GM21619 (cell line): ENCODE results near the gene UQCRHL.
"Not testable (repeated sequence)": the region's sequence is repeated elsewhere in the genome, so short reads cannot be mapped to it uniquely, and the experiment has no call there.

Experiments
- ATAC-seq: cut with Tn5 transposase; IDR thresholded peaks from one replicate; pipeline ENCODE4 v1.9.1; 2021; ENCODE audit not compliant: unreplicated experiment

UQCRHL gene

DNA sequence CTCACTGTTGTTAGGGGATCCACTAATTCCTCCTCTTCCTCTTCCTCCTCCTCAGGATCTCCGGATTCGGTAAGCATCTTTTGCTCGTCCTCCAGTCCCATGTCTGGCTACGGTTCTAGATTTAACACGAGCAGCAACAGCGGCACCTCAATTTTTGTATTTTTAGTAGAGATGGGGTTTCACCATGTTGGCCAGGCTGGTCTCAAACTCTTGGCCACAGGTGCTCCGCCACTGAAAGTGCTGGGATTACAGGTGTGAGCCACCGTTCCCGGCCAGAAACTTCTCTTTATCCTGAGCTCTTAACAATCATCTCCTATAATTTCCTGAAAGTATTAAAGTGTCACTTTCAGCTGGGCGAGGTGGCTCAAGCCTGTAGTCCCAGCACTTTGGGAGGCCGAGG lies at the start of gene UQCRHL:
UQCRHL (minus strand) TSS at position 101 of the 400 bp plus-strand sequence; CDS start at position 101, 0 bp downstream.
- ATAC-seq, result not testable (repeated sequence)

DNA sequence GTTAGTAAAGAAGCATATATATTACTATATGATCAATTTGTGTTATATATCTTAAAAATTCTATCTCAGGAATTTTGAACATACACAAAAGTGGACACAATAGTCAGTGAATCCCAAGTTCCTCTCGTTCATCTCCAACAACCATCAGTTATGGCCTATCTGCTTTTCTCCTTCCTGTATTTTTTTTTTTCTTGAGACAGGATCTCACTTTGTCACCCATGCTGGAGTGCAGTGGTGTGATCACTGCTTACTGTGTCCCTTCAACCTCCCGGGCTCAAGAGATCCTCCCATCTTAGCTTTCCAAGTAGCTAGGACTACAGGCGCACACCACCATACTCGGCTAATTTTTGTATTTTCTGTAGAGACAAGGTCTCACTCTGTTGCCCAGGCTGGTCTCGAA lies 49.4 kb upstream of the UQCRHL start:
- no peak for ATAC-seq

DNA sequence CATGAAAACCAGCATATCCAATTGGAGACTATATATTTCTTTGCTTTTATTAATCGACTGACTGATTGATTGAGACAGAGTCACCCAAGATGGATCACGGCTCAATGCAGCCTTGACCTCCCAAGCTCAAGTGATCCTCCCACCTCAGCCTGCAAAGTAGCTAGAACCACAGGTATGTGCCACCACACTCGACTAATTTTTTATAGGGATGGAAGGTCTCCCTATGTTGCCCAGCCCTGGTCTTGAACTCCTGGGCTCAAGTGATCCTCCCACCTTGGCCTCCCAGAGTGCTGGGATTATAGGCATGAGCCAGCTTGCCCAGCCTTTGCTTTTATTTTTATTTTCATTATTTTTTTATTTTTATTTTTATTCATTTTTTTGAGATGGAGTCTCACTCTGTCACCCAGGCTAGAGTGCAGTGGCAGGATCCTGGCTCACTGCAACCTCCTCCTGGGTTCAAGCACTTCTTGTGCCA lies 45.4 kb upstream of the UQCRHL start:
- no peak for ATAC-seq

DNA sequence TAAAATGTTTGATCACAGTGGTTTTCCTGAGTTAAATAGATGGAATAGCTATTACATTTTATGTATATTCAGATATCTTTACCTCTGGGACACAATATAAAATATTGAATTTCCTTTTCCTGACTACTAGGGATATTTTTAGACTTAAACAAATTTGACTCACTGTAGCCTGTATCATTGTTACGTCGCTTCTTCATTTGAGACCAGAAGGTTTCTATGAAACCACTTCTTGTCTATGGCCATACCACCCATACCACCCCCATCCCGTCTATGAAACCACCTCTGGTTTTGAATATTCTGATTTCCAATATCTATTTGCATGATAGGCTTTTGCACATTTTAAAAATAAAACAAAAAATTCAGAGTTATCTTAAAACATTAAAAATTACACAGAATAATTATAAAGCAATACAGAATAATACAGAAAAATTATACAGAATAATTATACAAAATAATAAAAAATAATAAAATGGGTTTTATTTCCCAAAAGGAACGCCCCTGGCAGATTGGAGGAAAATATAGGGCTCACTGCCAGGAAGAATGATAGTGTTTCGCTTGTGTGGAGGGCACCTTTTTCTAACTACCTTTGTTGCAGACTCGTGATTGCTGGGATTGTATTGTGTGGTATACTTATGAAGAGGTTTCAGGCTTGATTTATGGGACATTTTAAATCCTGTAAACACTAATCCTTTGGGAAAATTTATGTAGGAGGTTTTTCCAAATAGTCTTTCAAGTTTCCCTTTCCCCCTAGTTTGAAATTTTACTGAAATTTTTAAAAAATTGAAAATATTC lies 44.8 kb upstream of the UQCRHL start:
- no peak for ATAC-seq

DNA sequence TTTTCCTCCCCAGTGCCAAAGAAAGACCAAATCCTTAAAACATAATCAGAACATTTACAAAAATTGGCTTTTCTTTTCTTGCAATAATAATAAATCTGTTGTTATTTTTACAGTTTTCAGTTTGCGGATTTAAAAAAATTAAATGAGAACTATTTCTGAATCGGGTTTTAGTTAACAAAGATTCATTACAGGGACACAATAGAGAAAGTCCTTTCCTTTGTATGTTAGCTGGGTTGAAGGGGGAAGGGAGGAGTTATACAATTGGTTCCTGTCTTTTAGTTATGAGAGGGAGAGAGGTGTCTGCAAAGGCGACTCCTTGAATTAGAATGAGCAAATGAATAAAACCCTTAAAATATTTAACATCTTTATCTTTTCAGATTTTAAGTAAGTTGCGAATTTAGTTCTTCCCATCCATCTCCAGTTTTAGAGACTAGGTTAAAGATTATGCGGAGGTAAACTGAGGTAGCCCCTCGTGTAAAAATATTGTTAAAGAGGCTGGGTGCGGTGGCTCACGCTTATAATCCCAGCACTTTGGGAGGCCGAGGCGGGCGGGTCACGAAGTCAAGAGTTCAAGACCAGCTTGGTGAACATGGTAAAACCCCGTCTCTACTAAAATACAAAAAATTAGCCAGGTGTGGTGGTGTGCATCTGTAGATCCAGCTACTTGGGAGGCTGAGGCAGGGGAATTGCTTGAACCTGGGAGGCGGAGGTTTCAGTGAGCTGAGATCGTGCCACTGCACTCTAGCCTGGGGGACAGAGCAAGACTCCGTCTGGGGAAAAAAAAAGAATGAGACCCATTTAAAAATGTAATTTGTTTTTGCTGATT lies 44.0 kb upstream of the UQCRHL start:
- no peak for ATAC-seq

DNA sequence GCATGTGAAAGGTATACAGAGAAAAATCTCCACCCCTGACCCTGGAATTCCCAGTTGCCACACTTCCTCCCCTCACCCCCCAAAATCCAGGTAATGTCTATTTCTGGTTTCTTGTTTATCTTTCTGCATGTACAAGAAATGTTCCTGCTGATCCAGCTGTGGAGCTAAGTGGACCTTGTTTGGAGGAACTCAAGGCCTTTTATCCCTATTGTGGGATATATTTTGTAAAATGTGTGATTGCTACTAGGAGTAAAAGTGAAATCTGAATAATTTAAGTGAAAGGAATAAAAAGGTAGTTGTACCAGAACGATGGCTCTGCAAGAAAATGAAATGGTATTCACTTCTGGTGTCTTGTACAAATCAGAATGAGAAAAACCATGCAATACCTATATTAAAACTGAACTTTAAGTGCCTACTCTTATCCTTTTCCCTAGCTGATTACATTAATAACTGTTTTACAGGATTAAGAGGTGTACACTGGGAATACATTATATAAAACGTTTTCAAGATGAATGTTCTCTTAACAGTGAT lies 43.1 kb upstream of the UQCRHL start:
- ATAC-seq, result no peak

DNA sequence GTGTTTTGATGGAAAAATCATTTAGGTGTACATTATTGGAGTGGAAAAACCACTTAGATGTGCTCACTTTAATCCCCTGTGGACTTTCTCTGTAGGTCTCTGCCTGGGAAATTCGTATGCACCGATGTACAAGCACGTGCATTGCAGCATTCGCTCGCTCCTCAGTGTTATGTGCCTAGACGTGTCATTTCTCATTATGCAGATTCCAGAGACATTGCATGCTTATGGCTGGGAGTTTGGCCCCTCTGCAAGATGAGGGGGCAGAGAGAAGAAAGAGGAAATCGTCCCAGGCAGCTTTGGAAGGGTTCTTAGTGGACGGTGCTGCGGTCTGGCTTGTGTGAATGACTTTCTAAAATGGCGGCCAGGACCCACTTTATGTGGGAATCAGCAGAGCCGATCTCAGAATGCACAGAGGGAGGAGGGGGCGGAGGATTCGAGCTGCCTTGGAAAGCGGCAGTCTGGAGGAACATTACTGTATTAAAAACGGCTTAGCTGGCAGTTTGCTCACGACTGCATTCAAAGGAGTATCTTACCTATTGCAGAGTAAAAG lies 42.4 kb upstream of the UQCRHL start:
- ATAC-seq, result no peak

DNA sequence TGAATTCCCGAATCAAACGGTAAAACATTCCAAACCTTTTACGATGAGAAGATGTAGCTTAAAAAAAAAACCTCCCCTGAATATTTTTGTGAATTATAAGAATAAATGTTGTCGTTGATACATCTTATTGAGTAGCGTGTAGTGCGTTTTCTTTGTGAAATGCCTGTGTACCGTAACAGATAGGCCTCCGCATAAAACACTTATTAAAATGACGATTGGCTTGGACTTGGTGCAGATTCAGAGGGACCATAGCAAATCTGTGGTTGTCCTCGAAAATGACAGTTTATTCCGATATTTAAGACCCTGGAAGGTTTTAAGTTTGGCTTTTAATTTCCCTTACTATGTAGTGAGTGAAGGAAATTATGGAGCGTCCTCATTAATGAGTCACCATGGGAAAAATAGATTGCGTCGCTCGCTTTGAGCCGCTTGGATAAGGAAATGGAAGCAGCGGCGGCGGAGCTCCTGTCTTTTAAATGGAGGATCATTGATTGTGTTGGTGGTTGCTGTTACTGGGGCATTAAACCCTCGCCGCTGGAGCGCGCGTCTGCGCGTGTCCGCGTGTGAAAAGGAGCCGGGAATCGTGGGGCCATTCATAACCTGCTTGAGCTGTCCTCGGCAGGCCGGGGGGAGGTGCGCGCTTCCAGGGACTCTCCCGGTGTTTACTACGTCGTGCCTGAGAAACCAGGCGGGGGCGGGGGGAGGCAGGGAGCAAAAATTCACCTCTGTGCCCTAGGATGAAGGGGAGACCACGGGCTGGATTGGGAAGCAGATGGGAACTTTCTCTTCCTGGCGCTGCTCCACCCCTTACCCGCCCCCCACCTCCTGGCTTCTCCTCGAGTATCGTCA lies 41.7 kb upstream of the UQCRHL start:
- no peak for ATAC-seq

DNA sequence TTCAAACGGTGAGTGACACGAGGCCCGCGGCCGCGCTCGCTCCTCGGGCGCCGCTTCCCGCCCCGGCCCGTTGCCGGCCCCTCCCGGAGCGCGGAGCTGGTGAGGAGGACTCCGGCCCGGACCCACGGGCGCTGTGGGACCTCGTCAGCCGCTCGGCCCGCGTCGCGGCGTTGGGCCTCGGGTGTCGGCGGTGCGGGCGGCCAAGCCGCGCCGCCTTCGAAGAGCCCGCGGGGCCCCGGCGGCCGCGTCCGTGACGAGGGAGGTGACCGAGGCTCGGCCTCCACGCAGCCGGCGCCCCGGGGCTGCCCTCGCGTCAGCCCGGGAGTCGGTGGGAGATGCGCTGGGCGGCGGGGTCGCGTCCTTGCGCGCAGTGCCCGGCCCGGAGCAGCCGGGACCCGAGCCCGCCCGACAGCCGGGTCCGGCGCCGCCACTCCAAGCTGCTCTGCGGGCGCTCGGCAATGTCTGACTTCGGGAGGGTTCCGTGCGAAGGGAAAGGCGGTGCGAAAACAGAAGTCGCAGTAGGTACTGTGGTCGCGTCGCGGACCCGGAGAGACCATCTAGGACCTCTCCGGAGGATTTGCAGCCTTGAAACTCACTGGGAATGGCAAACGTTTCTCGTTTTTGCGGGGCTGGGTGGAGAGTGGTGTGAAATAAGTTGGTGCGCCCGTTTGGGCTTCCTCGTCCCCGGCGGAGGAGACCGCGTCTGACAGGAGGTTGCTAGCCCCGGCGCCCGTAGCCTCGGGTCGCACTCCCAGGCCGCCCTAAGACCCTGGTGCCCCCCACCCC lies 40.9 kb upstream of the UQCRHL start:
- ATAC-seq, result peak; percentile 11

DNA sequence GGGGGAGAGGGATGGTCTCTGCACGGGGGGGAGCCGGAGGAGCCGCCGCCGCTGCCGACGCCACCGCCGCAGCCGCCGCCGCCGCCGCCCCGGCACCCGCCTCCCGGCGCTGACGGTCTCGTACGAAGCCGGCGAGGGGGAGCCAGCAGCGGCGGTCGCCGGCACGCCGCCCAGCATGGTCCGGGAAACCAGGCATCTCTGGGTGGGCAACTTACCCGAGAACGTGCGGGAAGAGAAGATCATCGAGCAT lies 40.4 kb upstream of the UQCRHL start:
- no peak for ATAC-seq

DNA sequence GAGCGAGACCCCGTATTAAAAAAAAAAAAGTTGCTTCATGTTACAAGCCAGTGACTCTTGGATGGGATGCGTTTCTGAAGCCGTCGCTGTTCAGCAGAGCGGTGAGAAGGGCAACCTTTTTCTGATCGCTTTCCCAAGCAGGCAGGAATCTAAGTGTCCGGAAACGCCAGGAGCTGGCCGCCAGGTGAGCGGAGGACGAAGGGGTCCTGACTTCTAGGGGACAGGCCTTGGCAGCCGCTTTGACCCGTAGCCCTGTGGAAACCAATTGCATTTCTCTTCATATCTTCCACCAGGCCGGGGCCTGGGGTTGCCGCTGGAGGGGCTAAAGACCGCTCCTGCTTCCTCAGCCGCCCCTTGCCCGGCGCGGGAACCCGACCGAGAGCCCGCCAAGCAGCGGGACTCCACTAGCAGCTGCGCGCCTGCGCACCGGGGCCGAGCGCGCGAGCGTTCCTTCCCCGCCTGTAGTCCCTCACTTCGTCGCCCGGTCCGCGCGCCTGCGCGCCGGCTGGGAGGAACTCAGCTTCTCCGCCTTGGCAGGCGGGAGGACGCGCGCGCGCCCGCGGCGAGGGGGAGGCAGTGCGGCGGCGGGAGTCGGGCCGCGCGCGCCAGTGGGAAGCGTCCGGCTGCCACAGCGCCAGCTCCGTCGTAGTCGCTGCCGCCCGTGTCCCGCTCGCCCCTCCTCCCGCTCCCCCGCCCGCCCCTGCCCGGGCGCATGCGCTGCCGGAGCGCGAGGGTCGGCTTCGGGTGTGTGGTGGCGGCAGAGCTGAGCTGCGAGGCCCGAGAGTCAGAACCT lies 39.8 kb upstream of the UQCRHL start, which contains the start of gene SPEN:
SPEN (plus strand) TSS at position 608 of the 793 bp plus-strand sequence. CDS start 361 bp downstream, outside the sequence.
- peak; percentile 48 for ATAC-seq

DNA sequence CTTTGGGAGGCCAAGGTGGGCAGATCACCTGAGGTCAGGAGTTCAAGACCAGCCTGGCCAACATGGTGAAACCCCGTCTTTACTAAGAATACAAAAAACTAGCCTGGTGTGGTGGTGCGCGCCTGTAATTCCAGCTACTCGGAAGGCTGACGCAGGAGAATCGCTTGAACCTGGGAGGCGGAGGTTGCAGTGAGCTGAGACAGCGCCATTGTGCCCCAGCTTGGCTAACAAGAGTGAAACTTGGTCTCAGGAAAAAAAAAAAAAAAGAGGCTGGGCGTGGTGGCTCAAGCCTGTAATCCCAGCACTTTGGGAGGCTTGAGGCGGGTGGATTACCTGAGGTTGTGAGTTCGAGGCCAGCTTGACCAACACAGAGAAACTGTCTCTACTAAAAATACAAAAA lies 38.6 kb upstream of the UQCRHL start:
- ATAC-seq, result not testable (repeated sequence)

DNA sequence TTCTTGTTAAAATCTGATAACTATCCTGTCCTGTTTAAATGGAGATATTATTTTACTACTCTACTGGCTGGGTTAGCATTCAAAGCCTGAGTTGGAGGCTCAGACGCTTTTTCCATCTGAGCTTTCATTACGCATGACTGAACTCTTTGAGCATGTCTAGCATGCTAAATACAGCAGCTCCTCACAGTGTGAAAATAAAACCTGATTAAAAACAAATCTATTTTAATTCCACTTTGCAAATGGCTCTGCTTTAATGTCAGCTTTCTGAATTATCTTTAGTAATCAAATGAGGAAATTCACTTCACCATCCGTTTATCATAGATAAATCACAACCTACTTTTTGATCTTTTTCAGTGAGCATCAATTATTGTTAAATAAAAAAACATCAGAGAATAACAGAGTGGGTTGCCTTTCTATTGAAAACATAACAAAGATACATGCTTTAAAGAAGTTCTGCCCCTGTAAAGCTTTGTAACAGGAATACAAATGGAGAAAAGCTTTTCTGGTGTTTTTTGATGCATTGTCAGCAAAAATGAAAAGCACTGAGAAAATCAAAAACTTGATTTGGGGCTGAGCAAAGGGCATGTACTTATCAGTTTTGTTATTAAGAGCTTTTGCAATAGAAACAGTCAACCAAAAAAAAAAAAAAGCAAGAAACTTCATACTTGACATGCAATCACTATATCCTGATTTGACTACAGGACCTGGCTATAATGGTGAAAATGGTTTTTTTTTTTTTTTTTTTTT lies 36.5 kb upstream of the UQCRHL start:
- no peak for ATAC-seq

DNA sequence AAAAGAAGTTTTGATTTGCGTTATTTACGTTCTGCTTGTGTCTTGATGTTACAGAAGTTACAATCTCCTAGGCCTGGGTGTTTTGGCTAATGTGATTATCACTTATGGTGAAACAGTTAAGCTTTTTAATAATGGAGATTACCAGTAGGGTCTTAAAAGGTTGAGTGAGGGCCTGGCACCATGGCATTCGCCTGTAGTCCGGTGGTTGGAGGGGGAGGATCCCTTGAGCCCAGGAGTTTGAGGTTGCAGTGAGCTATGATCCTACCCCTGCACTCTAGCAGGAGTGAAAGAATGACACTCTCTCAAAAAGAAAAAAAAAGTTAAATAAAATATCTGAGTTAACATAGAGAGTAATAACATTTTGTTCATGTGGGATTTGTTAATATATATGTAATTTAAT lies 31.3 kb upstream of the UQCRHL start:
- no peak for ATAC-seq

DNA sequence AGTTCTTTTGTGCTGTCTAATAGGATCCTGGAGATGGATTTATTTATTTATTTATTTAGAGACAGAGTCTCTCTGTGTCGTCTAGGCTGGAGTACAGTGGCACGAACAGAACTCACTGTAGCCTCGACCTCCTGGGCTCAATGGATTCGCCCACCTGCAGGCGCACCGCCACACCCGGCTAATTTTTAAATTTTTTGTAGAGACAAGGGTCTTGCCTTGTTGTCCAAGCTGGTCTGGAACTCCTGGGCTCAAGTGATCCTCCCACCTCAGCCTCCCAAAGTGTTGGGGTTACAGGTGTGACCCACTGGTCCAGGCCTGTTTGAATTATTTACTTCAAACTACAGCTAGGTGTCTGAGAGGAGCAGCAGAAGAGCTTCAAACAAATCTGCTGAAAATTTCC lies 30.5 kb upstream of the UQCRHL start:
- ATAC-seq, result no peak

DNA sequence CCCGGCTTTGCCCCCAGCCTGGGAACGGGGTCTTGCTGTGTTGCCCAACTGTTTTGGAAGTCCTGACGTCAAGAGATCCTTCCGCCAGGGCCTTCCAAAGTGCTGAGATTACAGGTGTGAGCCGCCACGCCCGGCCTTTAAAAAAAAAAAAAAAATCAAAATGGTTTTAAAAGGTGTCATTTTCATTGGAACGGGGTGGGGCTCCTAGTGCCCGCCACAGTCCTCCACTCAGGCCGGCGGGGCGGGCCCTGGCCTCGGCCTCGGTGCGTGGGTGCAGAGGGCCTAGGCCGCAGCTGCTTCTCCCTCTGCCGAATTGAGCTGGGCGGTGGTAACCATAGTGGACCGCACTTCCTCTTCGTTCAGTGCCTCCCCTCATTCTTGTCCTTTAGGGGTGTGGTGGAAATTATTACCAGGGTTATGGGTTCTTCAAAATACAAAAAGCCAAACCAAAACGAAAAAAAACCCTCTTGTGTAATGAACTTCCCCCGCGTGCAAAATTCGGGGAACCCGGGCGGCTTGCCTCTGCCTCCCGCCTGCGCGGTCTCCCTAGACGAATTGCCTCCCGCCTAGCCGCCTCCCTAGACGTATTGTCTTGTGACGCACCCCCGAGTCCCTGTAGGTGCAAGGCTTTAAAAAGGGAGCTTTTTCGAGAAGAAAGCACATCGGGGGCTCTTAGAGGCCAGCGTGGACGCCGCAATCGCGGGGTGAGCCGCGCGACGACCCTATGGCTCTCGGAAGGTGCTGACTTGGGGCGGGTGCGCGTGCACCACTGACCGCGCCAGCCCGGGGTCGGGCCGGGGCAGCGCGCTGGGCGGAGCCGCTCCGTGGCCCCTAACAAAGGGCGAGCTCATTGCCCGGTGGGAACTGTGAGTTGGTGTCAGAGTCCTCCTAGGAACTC lies 29.6 kb upstream of the UQCRHL start:
- no peak for ATAC-seq

DNA sequence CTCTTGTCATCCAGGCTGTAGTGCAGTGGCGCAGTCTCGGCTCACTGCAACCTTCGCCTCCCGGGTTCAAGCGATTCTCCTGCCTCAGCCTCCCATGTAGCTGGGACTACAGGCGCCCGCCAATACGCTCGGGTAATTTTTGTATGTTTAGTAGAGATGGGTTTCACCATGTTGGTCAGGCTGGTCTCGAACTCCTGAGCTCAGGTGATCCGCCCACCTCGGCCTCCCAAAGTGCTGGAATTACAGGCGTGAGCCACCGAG lies 29.0 kb upstream of the UQCRHL start:
- not testable (repeated sequence) for ATAC-seq
